HCT116 (cell line): ENCODE results near the gene ZBTB34. TPM values are rescaled to one million over a fixed set of nuclear protein-coding genes. Genes with fewer than 3 reads are reported as not detected.

ENCODE experiments used
- ATAC-seq: fragments of 200-7000 bp; cut with Tn5 transposase; 2 replicates; pipeline ENCODE4 v1.9.1; 2020; ENCODE audit warnings: mild to moderate bottlenecking, moderate library complexity
- Bru-seq: library from RNA; stranded (reverse); fragments of 400-500 nt; gene quantifications from one replicate; lab custom pipeline; 2021; lab: Mats Ljungman, UMichigan
- BruChase-seq, 2 experiments: library from RNA; stranded (reverse); fragments of 400-500 nt; gene quantifications; one replicate each; lab custom pipeline; 2021; lab: Mats Ljungman, UMichigan
- BruUV-seq: library from RNA; stranded (reverse); fragments of 400-500 nt; replicated peaks from 2 replicates; lab custom pipeline; 2021; lab: Mats Ljungman, UMichigan
- CTCF ChIA-PET: fragments of 300-600 bp; sonication (Branson Sonifier 250); formaldehyde crosslinking; loops from one replicate; lab custom pipeline; 2021; ENCODE audit warnings: antibody characterized with exemption; lab: Charles Lee
- POLR2A ChIA-PET: fragments of 300-600, 350-600 bp; sonication (Branson Sonifier 250); formaldehyde crosslinking; loops from one replicate; lab custom pipeline; 2021; ENCODE audit warnings: antibody characterized with exemption; lab: Charles Lee
- RAD21 ChIA-PET, 2 experiments: fragments of 300-600 bp; sonication (Branson Sonifier 250); formaldehyde crosslinking; loops; one replicate each; lab custom pipeline; 2023; ENCODE audit warnings: low total read pairs in 2 of 2; ENCODE audit not compliant: uncharacterized antibody in 2 of 2, unreplicated experiment in 2 of 2, low non-redundant PET in 1 of 2; lab: Charles Lee
- DNase-seq: peaks from one replicate; pipeline ENCODE4 v3.0.0-alpha.2; 2010; ENCODE audit warnings: low read depth, low spot score
- H2AFZ ChIP-seq: fragments of 200-600 bp; shearing (Covaris generic), sonication (generic); 2 replicates; pipeline ENCODE4 v1.6.1; 2017; ENCODE audit warnings: low read depth, mixed run types, mixed read lengths, antibody characterized with exemption, low read length; ENCODE audit not compliant: poor library complexity, severe bottlenecking
- H3K27ac ChIP-seq: 2 replicates; pipeline ENCODE4 v1.5.1; 2012; ENCODE audit warnings: low read depth, low read length
- H3K27me3 ChIP-seq: fragments of 200-600 bp; sonication (generic); 2 replicates; pipeline ENCODE4 v1.6.1; 2016; ENCODE audit warnings: mixed run types, low read length, mixed read lengths; ENCODE audit not compliant: insufficient read depth
- H3K36me3 ChIP-seq, 2 experiments: fragments of 200-500 bp in 1 of 2; fragments of 200-600 bp in 1 of 2; sonication (Bioruptor generic) in 1 of 2; sonication (generic) in 1 of 2; 2 replicates each; pipeline versions ENCODE4 v1.5.1 to v1.6.1; 2014 to 2016; ENCODE audit warnings: low read length in 2 of 2, inconsistent platforms in 1 of 2, mixed read lengths in 1 of 2, mixed run types in 1 of 2; ENCODE audit not compliant: insufficient read depth in 2 of 2, control insufficient read depth in 1 of 2
- H3K4me1 ChIP-seq, 2 experiments: fragments of 200-600 bp in 1 of 2; sonication (generic) in 1 of 2; 2 replicates each; pipeline versions ENCODE4 v1.5.1 to v1.6.1; 2012 to 2017; ENCODE audit warnings: low read length in 2 of 2, inconsistent platforms in 1 of 2, mild to moderate bottlenecking in 1 of 2, mixed read lengths in 1 of 2, mixed run types in 1 of 2, moderate library complexity in 1 of 2; ENCODE audit not compliant: insufficient read depth in 2 of 2, control insufficient read depth in 1 of 2
- H3K4me2 ChIP-seq: fragments of 200-600 bp; sonication (generic); 2 replicates; pipeline ENCODE4 v1.6.1; 2017; ENCODE audit warnings: mixed run types, low read length, mixed read lengths
- H3K4me3 ChIP-seq, 2 experiments: fragments of 200-600 bp in 1 of 2; sonication (generic) in 1 of 2; replicated peaks in 1 of 2; 2 replicates each; pipeline ENCODE4 v1.5.1; 2011 to 2016; ENCODE audit warnings: low read length in 2 of 2, control low read depth in 1 of 2, low read depth in 1 of 2, mild to moderate bottlenecking in 1 of 2, mixed read lengths in 1 of 2, mixed run types in 1 of 2
- H3K79me2 ChIP-seq: fragments of 200-600 bp; sonication (generic); 2 replicates; pipeline ENCODE4 v1.6.1; 2017; ENCODE audit warnings: mild to moderate bottlenecking, mixed run types, low read length, moderate library complexity, mixed read lengths; ENCODE audit not compliant: insufficient read depth
- H3K9ac ChIP-seq: fragments of 200-600 bp; sonication (generic); 2 replicates; pipeline ENCODE4 v1.6.1; 2016; ENCODE audit warnings: low read length, mixed read lengths
- H3K9me2 ChIP-seq: fragments of 200-600 bp; sonication (generic), shearing (Covaris generic); 2 replicates; pipeline ENCODE4 v1.6.1; 2017; ENCODE audit warnings: mixed run types, mild to moderate bottlenecking, moderate library complexity; ENCODE audit not compliant: insufficient read depth
- H3K9me3 ChIP-seq, 2 experiments: fragments of 200-500 bp in 1 of 2; fragments of 200-600 bp in 1 of 2; sonication (Bioruptor generic) in 1 of 2; sonication (generic) in 1 of 2; 2 replicates each; pipeline ENCODE4 v1.6.1; 2014 to 2017; ENCODE audit warnings: low read length in 2 of 2, mixed read lengths in 2 of 2, inconsistent platforms in 1 of 2, low read depth in 1 of 2, mild to moderate bottlenecking in 1 of 2, mixed run types in 1 of 2, moderate library complexity in 1 of 2; ENCODE audit not compliant: control insufficient read depth in 1 of 2, insufficient read depth in 1 of 2
- H4K20me1 ChIP-seq: fragments of 200-600 bp; sonication (generic), shearing (Covaris generic); 2 replicates; pipeline ENCODE4 v1.6.1; 2017; ENCODE audit warnings: mixed run types, mild to moderate bottlenecking, moderate library complexity; ENCODE audit not compliant: insufficient read depth
- CTCF ChIP-seq, 3 experiments: fragments of 200-600 bp in 1 of 3; sonication (generic) in 1 of 3; IDR thresholded peaks in 2 of 3; conservative IDR thresholded peaks in 1 of 3; 2 replicates each; pipeline ENCODE4 v1.5.1; 2012 to 2017; ENCODE audit warnings: low read depth in 2 of 3, low read length in 2 of 3, antibody characterized with exemption in 1 of 3, borderline replicate concordance in 1 of 3, control low read depth in 1 of 3, mild to moderate bottlenecking in 1 of 3, mixed read lengths in 1 of 3, mixed run types in 1 of 3, moderate library complexity in 1 of 3; ENCODE audit not compliant: insufficient read depth in 1 of 3
- EGR1 ChIP-seq: IDR thresholded peaks from 2 replicates; pipeline ENCODE4 v1.6.1; 2012; ENCODE audit warnings: low read depth
- EZH2 ChIP-seq: fragments of 200-600 bp; sonication (generic); IDR thresholded peaks from 2 replicates; pipeline ENCODE4 v1.6.1; 2017; ENCODE audit warnings: antibody characterized with exemption, mixed run types
- POLR2AphosphoS5 ChIP-seq: IDR thresholded peaks from 2 replicates; pipeline ENCODE4 v1.6.1; 2011; ENCODE audit warnings: mild to moderate bottlenecking, low read depth, low read length, moderate library complexity
- SIN3A ChIP-seq: IDR thresholded peaks from 2 replicates; pipeline ENCODE4 v1.6.1; 2012; ENCODE audit warnings: low read depth
- TCF7L2 ChIP-seq: IDR thresholded peaks from 2 replicates; pipeline ENCODE4 v1.7.0; 2011; ENCODE audit warnings: borderline replicate concordance, inconsistent platforms; ENCODE audit not compliant: insufficient read depth, insufficient read length; ENCODE audit errors: extremely low read depth
- YY1 ChIP-seq: IDR thresholded peaks from 2 replicates; pipeline ENCODE4 v1.6.1; 2011; ENCODE audit warnings: low read length, low read depth, moderate library complexity, mild to moderate bottlenecking; ENCODE audit not compliant: insufficient replicate concordance; ENCODE audit errors: extremely low read depth
- ZBTB33 ChIP-seq: IDR thresholded peaks from 2 replicates; pipeline ENCODE4 v1.6.1; 2011; ENCODE audit warnings: mild to moderate bottlenecking, low read length, moderate library complexity; ENCODE audit not compliant: insufficient replicate concordance; ENCODE audit errors: extremely low read depth
- intact Hi-C: fragments of 100-400 bp; cut with micrococcal nuclease; formaldehyde crosslinking; loops from 2 replicates; pipeline ENCODE4 v1.10.0; 2022
- long read RNA-seq: library from polyadenylated mRNA; unstranded; transcript quantifications from one replicate; pipeline ENCODE4 v2.0.0, GENCODE V29; 2021; ENCODE audit not compliant: unreplicated experiment
- polyA plus RNA-seq: library from polyadenylated mRNA; unstranded; fragments of >200 nt; gene quantifications from 2 replicates; pipeline ENCODE4 v1.2.1, GENCODE V29; 2012; ENCODE audit warnings: missing spikeins
- total RNA-seq: library from RNA; stranded (reverse); gene quantifications from one replicate; pipeline ENCODE4 v1.2.1, GENCODE V29; 2021; ENCODE audit not compliant: unreplicated experiment

ZBTB34 gene
- total RNA-seq (5.6 TPM), Bru-seq, nascent RNA (percentile 69 among the genes with signal in this experiment), BruChase-seq, experiment 1, labeled RNA remaining after a 6-hour chase (percentile 64 among the genes with signal in this experiment), BruChase-seq, experiment 2, labeled RNA remaining after a 2-hour chase (percentile 75 among the genes with signal in this experiment)
- polyA plus RNA-seq = 1.9 and 2.4 TPM in 2 replicates
- long read RNA-seq, full-length matches to known transcripts = 10 of 10 reads
- long read RNA-seq, partial matches to known transcripts = 0 of 10 reads
- long read RNA-seq, other reads (novel, unspliced or antisense) = 0 of 10 reads

GRCh38 chr9:126860077-126860756, at the start of gene ZBTB34:
TSS of gene ZBTB34 (plus strand) at chr9:126860639. CDS start at chr9:126879400, 18,761 bp downstream.
- ChIA-PET CTCF (interaction anchor here (0.6 to 2.2 kb wide), 9 partner anchors 9 to 680 kb away, joined by 3 to 6 read pairs (median 3); no protein-coding TSS in a partner anchor), POLR2A (no interaction called here)
- intact Hi-C loops = no loop called here

More at GRCh38 chr9:126860077-126860756, at the start of gene ZBTB34:
- peaks cover 39% of the 10 kb centered on the region for H3K79me2 ChIP-seq
- ATAC-seq (peak; percentile 79), DNase-seq (peak; percentile 6)
- H4K20me1 ChIP-seq = no peaks in the 10 kb centered on the region
- peaks cover 4 to 8% of the 10 kb centered on the region in 2 experiments; a peak in 1 of 4 replicates for H3K36me3 ChIP-seq
- H3K27ac ChIP-seq = peak within 1 kb of the TSS; percentile 90
- peak within 1 kb of the TSS; percentile 63 for H3K9ac ChIP-seq
- RAD21 ChIA-PET = no interaction called here
- peaks cover 7 to 20% of the 10 kb centered on the region in 2 experiments; a peak in 3 of 4 replicates for H3K4me1 ChIP-seq
- TSS peak; percentile 56 for BruUV-seq
- TF ChIP-seq CTCF (IDR thresholded peaks at IDR 0.05 in 2 of 3, conservative IDR thresholded peaks at IDR 0.05 in 1 of 3; ENCODE audit: borderline replicate concordance in 1 of 3, insufficient read depth in 1 of 3, low read depth in 2 of 3, low read length in 2 of 3) (peak; percentile 54 to 97 (median 94)), POLR2AphosphoS5 (peak; percentile 66), ZBTB33 (peak; percentile 33), EZH2 (no peak), EGR1 (peak; percentile 87), SIN3A (no peak), YY1 (peak; percentile 49), TCF7L2 (peak; percentile 11)
- TF ChIP-seq, all 23 proteins: peak for 6
- Histone ChIP-seq H2AFZ (no peak within 1 kb of the TSS), H3K27me3 (no peaks in the 10 kb centered on the region), H3K4me2 (peak within 1 kb of the TSS; percentile 93), H3K4me3 (peak within 1 kb of the TSS; percentile 57 to 89), H3K9me3 (no peaks in the 10 kb centered on the region), H3K9me2 (no peaks in the 10 kb centered on the region)
